PC-9 (cell line): ENCODE results near the gene ZNF724.

ENCODE experiments used
- CTCF ChIP-seq: fragments of 200-600 bp; sonication (generic); conservative IDR thresholded peaks from 2 replicates; pipeline ENCODE4 v1.6.1; 2017; ENCODE audit warnings: mixed run types, antibody characterized with exemption, mild to moderate bottlenecking, moderate library complexity
- EZH2 ChIP-seq: fragments of 200-600 bp; sonication (generic); IDR thresholded peaks from 2 replicates; pipeline ENCODE4 v1.8.0; 2017; ENCODE audit warnings: antibody characterized with exemption, low read depth

- no peak for TF ChIP-seq CTCF
- TF ChIP-seq EZH2, result no peak
Measured at GRCh38 chr19:23287620-23288019, 37.4 kb upstream of the ZNF724 start.
